AG04450 (cell line): ENCODE measurements around the gene DCXR. TPM values are rescaled to one million over a fixed set of nuclear protein-coding genes. Genes with fewer than 3 reads are reported as not detected.

Experiments used
- CTCF ChIA-PET: fragments of 300-600, 350-600 bp; formaldehyde crosslinking; extraction: SDS; loops from one replicate; lab custom pipeline; 2022; ENCODE audit warnings: antibody characterized with exemption, inconsistent platforms; lab: Charles Lee
- POLR2A ChIA-PET: fragments of 350-600 bp; formaldehyde crosslinking; extraction: SDS; loops from one replicate; lab custom pipeline; 2021; ENCODE audit warnings: antibody characterized with exemption, inconsistent platforms; lab: Yijun Ruan, JAX
- DNase-seq: peaks from one replicate; pipeline ENCODE4 v3.0.0-alpha.2; 2011; ENCODE audit warnings: low read depth, low spot score
- H3K27ac ChIP-seq: one replicate; pipeline ENCODE4 v1.5.1; 2012; ENCODE audit warnings: low read depth, low read length, control low read depth
- H3K27me3 ChIP-seq: one replicate; pipeline ENCODE4 v1.6.0; 2012; ENCODE audit warnings: low read length; ENCODE audit not compliant: control insufficient read depth, insufficient read depth
- H3K4me3 ChIP-seq: 2 replicates; pipeline ENCODE4 v1.5.1; 2011; ENCODE audit warnings: mild to moderate bottlenecking, low read depth, low read length, control low read depth
- H3K9me3 ChIP-seq: 2 replicates; pipeline ENCODE4 v1.5.1; 2012; ENCODE audit warnings: low read length; ENCODE audit not compliant: control insufficient read depth, insufficient read depth
- CTCF ChIP-seq: IDR thresholded peaks from 2 replicates; pipeline ENCODE4 v1.5.1; 2011; ENCODE audit warnings: low read depth, low read length, control low read depth, inconsistent platforms
- polyA plus RNA-seq: library from polyadenylated mRNA; depleted of rRNA; stranded (reverse); fragments of >200 nt; gene quantifications from 2 replicates; pipeline ENCODE4 v1.2.3, GENCODE V29; 2011

Gene DCXR
- polyA plus RNA-seq, 1 experiment: 35.5 TPM

GRCh38 chr17:82080789-82081464 lies 43.4 kb upstream of the DCXR start:
- TF ChIP-seq CTCF: no peak
- Histone ChIP-seq H3K4me3 (no peak overlapping the region), H3K27me3 (no peaks in the 10 kb centered on the region), H3K9me3 (no peaks in the 10 kb centered on the region; the same call in 1 of the 2 replicates), H3K27ac (no peak overlapping the region)
- ChIA-PET CTCF (no interaction called here), POLR2A (interaction anchor here (1.0 kb wide), 1 partner anchor 49 kb away, joined by 3 read pairs; the partner anchor contains the start of gene RAC3)
- DNase-seq: no peak

- H3K27ac ChIP-seq: no peak overlapping the region
- DNase-seq: no peak
- ChIA-PET CTCF (no interaction called here), POLR2A (interaction anchor here (0.6 kb wide), 1 partner anchor 43 kb away, joined by 3 read pairs; the partner anchor contains the start of gene DCXR)
- no peak overlapping the region for H3K4me3 ChIP-seq
- TF ChIP-seq CTCF: no peak
- H3K9me3 ChIP-seq: no peaks in the 10 kb centered on the region; the same call in 1 of the 2 replicates
- no peaks in the 10 kb centered on the region for H3K27me3 ChIP-seq
Observed at GRCh38 chr17:82080048-82080788, 42.7 kb upstream of the DCXR start.

GRCh38 chr17:82079001-82079677 lies 41.6 kb upstream of the DCXR start:
- Histone ChIP-seq H3K4me3 (no peak overlapping the region), H3K9me3 (no peaks in the 10 kb centered on the region; the same call in 1 of the 2 replicates), H3K27ac (no peak overlapping the region), H3K27me3 (no peaks in the 10 kb centered on the region)
- ChIA-PET CTCF (no interaction called here), POLR2A (interaction anchor here (0.6 kb wide), 1 partner anchor 41 kb away, joined by 3 read pairs; the partner anchor contains the start of gene DCXR)
- DNase-seq: no peak
- TF ChIP-seq CTCF: no peak

- no peak for TF ChIP-seq CTCF
- H3K9me3 ChIP-seq: no peaks in the 10 kb centered on the region; the same call in 1 of the 2 replicates
- POLR2A ChIA-PET: no interaction called here
- no peak overlapping the region for H3K4me3 ChIP-seq
- no peaks in the 10 kb centered on the region for H3K27me3 ChIP-seq
- no peak for DNase-seq
- CTCF ChIA-PET: no interaction called here
- no peak overlapping the region for H3K27ac ChIP-seq
Observed at GRCh38 chr17:82078433-82078832, 40.9 kb upstream of the DCXR start.
